B cell (primary cell): ENCODE measurements around the gene NAGPA.

Experiments used
- EZH2 ChIP-seq: IDR thresholded peaks from 2 replicates; pipeline ENCODE4 v1.6.1; 2012; ENCODE audit warnings: borderline replicate concordance, low read depth, mild to moderate bottlenecking, moderate library complexity, low read length; ENCODE audit not compliant: insufficient read depth, poor library complexity, severe bottlenecking
- TF ChIP-seq, protein P1 (sequence below): fragments of 200-600 bp; IDR thresholded peaks from one replicate; pipeline ENCODE4 v1.8.0; 2022; ENCODE audit warnings: antibody characterized with exemption, mild to moderate bottlenecking

DNA sequence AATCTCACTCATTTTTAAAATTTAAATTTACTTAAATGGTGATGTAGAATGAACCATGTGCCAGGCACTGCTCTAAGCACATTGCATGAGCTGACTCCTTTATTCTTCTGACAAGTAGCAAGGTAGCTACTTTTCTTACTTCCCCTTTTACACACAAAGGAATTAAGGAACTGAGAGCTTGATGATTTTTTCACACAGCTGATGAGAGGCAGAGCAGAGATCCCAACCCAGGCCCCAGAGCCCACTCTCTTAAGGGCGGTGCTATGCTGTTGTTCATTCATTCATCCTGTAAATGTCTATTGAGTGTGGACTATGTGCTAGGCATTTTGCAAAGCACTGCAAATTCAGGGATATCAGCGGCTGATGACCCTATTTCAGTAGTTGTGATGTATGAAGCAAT, 57.7 kb downstream of the NAGPA start:
- TF ChIP-seq, protein P1, sequence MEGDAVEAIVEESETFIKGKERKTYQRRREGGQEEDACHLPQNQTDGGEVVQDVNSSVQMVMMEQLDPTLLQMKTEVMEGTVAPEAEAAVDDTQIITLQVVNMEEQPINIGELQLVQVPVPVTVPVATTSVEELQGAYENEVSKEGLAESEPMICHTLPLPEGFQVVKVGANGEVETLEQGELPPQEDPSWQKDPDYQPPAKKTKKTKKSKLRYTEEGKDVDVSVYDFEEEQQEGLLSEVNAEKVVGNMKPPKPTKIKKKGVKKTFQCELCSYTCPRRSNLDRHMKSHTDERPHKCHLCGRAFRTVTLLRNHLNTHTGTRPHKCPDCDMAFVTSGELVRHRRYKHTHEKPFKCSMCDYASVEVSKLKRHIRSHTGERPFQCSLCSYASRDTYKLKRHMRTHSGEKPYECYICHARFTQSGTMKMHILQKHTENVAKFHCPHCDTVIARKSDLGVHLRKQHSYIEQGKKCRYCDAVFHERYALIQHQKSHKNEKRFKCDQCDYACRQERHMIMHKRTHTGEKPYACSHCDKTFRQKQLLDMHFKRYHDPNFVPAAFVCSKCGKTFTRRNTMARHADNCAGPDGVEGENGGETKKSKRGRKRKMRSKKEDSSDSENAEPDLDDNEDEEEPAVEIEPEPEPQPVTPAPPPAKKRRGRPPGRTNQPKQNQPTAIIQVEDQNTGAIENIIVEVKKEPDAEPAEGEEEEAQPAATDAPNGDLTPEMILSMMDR: no peak
- TF ChIP-seq EZH2: no peak
